Measurements from ENCODE around the gene TBC1D30.
A peak's percentile ranks its signal among the peaks of the same experiment; 100 is the strongest.
"Not testable (repeated sequence)": the region's sequence is repeated elsewhere in the genome, so short reads cannot be mapped to it uniquely, and the experiment has no call there.

The TBC1D30 gene, protein sequence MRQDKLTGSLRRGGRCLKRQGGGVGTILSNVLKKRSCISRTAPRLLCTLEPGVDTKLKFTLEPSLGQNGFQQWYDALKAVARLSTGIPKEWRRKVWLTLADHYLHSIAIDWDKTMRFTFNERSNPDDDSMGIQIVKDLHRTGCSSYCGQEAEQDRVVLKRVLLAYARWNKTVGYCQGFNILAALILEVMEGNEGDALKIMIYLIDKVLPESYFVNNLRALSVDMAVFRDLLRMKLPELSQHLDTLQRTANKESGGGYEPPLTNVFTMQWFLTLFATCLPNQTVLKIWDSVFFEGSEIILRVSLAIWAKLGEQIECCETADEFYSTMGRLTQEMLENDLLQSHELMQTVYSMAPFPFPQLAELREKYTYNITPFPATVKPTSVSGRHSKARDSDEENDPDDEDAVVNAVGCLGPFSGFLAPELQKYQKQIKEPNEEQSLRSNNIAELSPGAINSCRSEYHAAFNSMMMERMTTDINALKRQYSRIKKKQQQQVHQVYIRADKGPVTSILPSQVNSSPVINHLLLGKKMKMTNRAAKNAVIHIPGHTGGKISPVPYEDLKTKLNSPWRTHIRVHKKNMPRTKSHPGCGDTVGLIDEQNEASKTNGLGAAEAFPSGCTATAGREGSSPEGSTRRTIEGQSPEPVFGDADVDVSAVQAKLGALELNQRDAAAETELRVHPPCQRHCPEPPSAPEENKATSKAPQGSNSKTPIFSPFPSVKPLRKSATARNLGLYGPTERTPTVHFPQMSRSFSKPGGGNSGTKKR

DNA sequence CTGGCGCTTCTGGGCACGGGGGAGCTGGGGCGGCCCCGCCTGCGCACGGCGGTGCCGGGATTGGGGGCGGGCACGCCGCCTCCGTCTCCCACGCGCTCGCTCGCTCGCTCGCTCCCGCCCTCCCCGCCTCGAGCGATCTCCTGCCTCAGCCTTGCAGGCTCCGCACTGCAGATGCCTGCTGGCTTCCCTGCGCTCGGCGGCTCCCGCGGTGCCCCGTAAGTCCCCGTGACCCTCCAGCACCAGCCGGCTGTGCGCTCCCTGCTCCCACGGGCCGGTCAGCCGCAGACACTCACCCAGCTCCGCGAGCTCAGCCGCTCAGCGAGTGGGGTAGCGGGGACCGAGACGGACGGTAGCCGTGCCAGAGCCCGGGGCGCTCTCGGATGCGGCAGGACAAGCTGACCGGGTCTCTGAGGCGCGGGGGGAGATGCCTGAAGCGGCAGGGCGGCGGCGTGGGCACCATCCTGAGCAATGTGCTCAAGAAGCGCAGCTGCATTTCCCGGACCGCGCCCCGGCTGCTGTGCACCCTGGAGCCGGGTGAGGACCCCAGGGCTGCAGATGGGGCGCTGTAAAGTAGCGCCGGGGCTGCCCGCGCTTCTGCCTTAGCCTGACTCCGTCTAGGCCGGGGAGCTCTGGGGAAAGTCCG lies at the start of gene TBC1D30:
Gene TBC1D30 (plus strand): TSS at position 148 of the 643 bp plus-strand sequence. CDS start 233 bp downstream, at position 381.
- in situ Hi-C loops (cut with MboI; ENCODE audit: low pct_unique_long_range_greater_than_20kb, low sequenced_read_pairs), result no loop called here

DNA sequence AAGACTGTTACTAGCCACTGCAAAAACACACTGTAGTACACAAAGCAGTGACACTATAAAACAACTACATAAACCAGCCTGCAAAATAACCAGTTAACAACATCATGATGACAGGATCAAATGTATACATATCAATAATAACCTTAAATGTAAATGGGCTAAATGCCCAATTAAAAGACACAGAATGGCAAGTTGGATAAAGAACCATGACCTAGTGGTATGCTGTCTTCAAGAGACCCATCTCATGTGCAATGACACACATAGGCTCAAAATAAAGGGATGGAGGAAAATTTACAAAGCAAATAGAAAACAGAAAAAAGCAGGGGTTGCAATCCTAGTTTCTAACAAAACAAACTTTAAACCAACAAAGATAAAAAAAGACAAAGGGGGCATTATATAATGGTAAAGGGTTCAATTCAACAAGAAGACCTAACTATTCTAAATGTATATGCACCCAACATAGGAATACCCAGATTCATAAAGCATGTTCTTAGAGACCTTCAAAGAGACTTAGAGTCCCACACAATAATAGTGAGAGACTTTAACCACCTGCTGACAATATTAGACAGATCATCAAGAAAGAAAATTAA lies 49.2 kb upstream of the TBC1D30 start:
- DNase-seq; in situ Hi-C loops (cut with MboI; ENCODE audit: low pct_unique_long_range_greater_than_20kb, low sequenced_read_pairs): not testable (repeated sequence)

More for the DNA sequence above, at the start of gene TBC1D30:
- DNase-seq, result peak; percentile 76

DNA sequence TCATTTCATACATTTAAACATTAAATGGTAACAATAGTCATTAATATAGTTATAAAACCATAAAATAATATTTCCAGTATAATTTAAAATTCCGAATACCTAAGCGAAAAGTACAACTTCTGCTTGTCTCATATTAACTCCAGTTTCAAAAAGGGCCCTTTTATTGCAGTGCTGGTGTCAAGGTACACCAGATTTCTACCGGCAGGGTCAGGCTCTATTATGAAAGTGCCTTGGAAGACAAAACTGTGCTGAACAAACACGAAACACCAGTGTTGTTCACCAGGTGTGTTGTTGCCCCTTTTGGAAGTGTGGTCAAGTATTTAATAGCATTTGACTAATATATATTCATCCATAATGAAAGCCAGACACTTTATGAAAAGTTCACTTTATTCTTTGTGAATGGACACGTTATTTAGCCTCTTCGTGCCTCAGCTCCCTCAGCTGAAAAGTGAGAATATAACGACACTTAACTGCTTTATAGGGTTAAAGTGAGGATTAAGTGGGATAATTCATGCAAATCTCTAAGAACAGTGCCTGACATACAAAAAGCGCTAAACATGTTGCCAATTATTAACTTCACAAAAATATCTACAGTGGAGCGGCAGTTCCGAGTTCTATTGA lies 45.0 kb upstream of the TBC1D30 start:
- in situ Hi-C loops (cut with MboI; ENCODE audit: low pct_unique_long_range_greater_than_20kb, low sequenced_read_pairs), result no loop called here

DNA sequence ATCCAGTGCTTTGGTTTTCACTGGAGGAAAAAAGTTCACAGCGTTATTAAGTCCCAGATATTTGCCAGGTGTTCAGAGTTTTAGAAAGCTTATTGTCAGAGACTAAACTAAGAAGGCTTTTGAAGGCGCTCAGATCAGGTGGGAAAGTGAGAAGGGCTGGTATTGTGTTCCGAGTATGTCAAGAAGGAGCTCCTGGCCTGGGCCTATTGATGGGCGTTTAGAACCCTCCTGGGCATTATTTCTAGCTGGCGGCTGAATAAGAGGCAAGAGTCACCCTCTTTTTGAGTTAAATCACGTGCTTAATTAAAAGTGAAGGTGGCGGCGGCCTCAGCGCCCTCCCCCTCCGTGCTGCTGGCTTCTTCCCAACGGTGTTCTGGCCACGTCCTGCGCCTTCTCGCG lies 44.3 kb upstream of the TBC1D30 start:
- DNase-seq, result peak; percentile 28
- in situ Hi-C loops (cut with MboI; ENCODE audit: low pct_unique_long_range_greater_than_20kb, low sequenced_read_pairs), result no loop called here

More for the DNA sequence above, 45.0 kb upstream of the TBC1D30 start:
- no peak for DNase-seq

DNA sequence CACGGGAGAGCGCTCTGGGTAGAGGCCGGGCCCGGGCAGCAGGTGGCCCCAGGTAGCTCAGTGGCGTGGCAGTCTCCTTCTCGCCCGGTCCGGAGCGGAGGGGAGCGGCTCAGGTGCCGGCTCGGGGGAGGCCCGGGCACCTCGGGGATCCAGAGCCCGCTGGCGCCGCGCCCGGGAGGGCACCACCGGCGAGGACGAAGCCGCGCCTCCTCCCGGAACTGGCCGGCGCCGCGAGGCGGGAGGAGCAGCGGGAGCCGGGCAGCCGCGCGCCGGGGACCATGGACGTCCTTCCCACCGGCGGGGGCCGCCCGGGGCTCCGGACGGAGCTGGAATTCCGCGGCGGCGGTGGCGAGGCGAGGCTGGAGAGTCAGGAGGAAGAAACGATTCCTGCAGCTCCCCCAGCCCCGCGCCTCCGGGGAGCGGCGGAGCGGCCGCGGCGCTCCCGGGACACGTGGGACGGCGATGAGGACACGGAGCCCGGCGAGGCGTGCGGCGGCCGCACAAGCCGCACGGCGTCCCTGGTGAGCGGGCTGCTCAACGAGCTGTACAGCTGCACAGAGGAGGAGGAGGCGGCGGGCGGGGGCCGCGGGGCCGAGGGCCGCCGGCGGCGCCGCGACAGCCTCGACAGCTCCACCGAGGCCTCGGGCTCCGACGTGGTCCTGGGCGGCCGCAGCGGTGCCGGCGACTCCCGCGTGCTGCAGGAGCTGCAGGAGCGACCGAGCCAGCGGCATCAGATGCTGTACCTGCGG lies 43.7 kb upstream of the TBC1D30 start:
- in situ Hi-C loops (cut with MboI; ENCODE audit: low pct_unique_long_range_greater_than_20kb, low sequenced_read_pairs), result no loop called here
- peak; percentile 41 for DNase-seq

DNA sequence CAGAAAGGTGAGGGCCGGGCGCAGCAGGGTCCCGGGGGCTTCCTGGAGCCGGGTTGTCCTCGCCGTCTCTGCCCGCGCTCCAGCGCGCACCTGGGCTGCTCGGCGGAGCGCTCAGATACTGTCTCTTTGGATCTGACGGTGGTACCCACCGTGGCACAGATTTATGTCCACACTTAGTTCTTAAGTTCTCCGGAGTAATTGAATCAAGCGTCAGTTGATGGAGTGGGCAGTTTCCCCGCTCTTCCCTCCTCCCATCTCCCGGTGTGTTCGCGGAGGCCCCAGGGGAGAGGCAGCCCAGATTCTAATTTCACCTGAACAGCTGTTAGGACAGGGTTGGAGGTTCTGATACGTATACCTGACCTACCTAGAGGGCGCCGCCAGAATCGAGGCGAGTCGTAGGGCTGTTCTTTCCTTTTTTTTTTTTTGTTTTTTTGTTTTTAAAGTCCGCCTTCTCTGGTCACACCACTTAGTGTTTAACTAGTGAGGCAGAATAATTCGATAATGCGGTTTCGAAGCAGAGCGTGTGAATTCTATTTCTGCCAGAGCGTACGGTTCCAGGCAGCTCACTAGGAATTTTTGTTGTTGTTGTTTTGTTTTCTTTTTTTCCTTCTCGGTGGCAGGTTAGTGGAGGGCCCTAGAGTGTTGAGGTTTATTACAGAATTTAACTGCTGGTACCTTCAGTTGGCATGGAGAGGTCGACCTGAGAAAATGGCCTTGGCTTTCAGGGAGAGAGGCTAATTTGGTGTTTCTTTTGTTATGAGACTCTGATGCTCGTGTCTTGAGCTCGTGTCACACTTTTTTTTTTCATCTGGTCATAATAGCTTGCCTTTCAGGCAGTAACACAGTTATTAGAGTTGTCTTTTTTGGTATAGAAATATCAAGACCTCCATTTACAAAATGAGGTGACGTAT lies 42.9 kb upstream of the TBC1D30 start:
- DNase-seq, result peak; percentile 45

DNA sequence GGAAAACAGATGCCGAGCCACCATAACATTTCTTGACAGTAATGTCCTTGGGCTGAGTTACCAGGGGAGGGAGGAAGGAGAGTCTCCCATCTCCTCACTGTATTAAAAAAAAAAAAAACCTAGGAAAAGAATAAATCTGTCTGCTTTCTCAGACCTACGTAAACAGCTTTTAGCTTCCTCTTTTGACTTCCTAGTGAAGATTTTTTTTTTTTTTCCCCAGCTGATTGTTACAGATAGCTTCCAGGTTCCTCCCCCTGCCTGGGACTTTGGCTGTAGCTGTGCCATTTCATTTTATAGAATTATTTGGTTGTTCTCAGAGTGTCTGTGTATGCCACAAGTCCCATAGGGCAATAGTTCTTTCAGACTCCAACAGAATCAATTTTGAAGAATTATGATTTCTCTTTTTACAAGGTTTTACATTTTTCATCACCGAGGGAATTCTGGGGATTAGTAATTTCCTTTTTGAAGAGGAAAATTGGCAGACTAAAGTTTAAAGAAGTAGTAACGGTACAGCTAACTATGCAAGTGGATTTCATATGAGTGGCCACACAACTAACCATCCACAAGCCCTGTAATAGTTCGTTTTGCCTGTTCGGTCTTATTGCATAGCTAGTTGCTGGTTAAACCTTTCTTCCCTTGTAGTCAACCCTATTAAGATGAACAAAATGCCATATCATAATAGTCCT lies 42.1 kb upstream of the TBC1D30 start:
- in situ Hi-C loops (cut with MboI; ENCODE audit: low pct_unique_long_range_greater_than_20kb, low sequenced_read_pairs), result no loop called here
- peak; percentile 84 for DNase-seq

More for the DNA sequence above, 42.9 kb upstream of the TBC1D30 start:
- in situ Hi-C loops (cut with MboI; ENCODE audit: low pct_unique_long_range_greater_than_20kb, low sequenced_read_pairs), result no loop called here

DNA sequence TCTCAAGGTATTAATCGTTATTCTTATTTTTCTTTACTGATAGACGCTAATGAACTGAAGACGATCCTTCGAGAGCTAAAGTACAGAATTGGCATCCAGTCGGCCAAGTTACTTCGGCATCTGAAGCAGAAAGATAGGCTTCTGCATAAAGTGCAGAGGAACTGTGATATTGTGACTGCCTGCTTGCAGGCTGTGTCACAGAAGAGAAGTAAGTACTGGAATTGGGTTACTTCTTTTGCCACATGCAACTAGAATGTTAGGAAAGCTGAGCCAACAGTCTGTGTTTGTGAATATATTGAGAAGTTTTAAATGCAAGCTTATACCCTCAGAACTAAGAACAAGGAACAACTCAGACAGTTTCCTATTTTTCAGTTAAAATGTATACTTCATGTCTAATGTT lies 38.6 kb upstream of the TBC1D30 start:
- in situ Hi-C loops (cut with MboI; ENCODE audit: low pct_unique_long_range_greater_than_20kb, low sequenced_read_pairs), result no loop called here

DNA sequence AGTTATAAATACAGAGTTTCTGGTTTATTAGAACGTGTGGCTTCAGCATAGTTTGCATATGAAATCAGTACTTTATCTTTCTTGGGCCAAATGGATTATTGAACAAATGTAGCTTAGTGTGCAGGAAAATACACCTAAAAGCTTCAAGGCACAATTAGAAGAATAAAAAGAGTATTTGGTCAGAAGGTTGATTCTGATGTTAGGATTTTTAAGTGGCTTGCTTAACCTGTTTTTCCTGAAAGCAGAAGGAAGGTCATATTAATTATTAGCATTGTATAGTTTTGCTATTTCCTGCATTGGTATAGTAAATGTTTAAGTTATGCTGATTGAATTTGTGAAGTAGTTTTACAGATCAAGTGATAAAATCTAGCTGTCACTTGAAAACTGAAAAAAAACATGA lies 34.3 kb upstream of the TBC1D30 start:
- no peak for DNase-seq
- in situ Hi-C loops (cut with MboI; ENCODE audit: low pct_unique_long_range_greater_than_20kb, low sequenced_read_pairs), result no loop called here

More for the DNA sequence above, 38.6 kb upstream of the TBC1D30 start:
- no peak for DNase-seq

DNA sequence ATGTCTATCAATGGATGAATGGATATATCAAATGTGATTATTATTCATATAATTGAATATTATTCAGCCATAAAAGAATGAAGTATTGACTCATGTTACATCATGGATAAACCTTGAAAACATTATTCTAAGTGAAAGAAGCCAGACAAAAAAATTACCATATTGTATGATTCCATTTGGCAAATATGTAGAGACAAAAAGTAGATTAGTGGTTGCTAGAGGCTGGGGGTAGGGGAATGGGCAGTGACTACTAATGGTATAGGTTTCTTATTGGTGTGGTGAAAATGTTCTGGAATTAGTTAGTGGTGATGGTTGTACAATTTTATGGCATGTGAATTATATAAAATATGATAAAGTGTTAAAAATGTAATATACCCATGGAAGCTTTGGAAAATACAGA lies 33.4 kb upstream of the TBC1D30 start:
- in situ Hi-C loops (cut with MboI; ENCODE audit: low pct_unique_long_range_greater_than_20kb, low sequenced_read_pairs), result no loop called here
- DNase-seq, result no peak

DNA sequence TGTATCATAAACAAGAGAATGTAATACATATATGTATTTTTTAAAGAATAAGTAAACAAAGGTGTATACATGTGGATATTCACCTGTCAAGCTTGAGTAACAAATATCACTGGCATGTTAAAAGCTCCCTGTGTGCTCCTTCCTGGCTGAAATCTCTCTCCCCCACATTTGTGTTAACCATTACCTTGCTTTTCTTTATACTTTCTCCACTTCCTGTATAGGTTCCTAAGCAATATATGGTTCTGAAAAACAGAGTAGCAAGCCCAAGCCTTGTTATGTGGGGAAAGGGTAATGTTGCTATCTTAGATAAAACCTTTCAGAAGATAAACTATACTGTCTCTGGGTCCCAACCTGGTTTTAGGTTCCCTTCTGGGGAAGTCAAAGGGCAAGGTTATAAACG lies 32.3 kb upstream of the TBC1D30 start:
- in situ Hi-C loops (cut with MboI; ENCODE audit: low pct_unique_long_range_greater_than_20kb, low sequenced_read_pairs), result no loop called here
- no peak for DNase-seq

DNA sequence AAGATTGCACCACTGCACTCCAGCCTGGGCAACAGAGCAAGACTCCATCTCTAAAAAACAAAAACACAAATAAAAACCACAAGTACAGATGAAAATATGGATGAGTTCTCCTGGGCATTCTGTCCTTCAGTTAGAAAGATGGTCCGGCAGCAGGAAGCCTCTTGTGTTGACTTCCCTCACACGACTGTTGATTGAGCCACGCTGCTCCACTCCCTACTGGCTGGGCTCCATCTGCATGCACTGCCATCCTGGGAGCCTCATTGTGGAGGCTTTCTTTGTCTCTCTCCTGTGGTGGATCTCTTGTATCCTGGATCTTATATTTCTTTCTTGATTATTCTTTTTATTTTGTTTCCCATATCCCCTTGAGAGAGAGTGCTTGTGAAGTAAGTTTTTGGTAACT lies 30.8 kb upstream of the TBC1D30 start:
- DNase-seq, result no peak
- in situ Hi-C loops (cut with MboI; ENCODE audit: low pct_unique_long_range_greater_than_20kb, low sequenced_read_pairs), result no loop called here

DNA sequence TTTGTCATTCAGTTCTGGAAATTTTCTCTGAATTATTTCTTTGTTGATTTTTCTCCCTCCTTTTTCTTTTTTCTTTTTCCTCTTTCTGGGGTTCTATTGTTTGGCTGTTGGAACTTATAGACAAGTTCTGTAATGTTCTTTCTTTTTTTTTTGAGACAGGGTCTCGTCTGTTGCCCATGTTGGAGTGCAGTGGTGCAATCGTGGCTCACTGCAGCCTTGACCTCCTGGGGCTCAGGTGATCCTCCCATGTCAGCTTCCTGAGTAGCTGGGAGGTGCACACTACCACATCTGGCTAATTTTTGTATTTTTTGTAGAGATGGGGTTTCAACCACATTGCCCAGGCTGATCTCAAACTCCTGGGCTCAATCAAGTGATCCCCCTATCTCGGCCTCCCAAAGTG lies 30.1 kb upstream of the TBC1D30 start:
- no peak for DNase-seq
- in situ Hi-C loops (cut with MboI; ENCODE audit: low pct_unique_long_range_greater_than_20kb, low sequenced_read_pairs), result no loop called here

DNA sequence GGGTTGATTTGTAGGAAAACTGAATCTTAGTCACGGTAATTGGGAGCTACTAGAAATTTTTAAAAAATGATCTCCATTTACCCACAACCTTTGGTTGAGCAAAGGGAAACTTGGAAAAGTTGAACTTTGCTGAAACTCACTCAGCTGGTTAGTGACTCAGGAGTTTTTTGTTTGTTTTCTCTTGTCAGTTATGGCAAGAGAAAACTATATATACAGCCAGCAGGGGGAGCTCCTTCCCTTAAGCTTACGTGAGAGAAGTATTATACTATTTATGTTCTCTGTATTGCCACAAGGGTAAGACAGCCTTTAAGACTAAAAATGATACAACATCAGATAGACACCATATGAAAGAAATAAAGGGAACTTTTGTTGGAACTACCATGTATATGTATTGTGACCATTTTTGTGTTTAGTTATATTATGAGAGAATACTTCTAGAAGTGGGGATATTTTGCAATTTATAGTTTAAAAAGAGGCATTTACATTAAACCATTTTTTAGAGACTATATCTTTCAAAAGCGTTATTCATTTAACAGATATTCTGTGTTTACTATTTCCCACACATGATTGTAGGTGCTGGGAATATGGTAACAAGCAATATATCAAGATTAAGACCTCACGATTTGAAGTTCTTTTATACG lies 28.1 kb upstream of the TBC1D30 start:
- peak; percentile 88 for DNase-seq
- in situ Hi-C loops (cut with MboI; ENCODE audit: low pct_unique_long_range_greater_than_20kb, low sequenced_read_pairs), result no loop called here

DNA sequence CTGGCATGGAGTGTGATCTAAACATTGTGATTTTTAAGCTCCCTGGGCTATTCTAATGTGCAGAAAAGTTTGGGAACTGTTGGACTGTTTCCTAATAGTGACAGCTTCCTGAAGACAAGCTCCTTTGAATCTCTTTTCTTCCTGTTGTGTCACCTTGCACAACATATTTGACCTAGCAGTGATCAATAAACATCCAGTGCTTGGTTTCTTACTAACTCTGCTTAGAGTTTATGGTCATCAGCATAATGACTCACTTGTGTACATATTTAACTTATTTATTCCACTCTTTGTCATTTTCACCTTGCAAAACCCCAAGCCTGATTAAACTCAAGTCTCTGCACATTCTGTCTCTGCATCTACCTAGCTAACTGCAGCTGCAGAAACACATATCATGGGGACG lies 27.3 kb upstream of the TBC1D30 start:
- no peak for DNase-seq
- in situ Hi-C loops (cut with MboI; ENCODE audit: low pct_unique_long_range_greater_than_20kb, low sequenced_read_pairs), result no loop called here

DNA sequence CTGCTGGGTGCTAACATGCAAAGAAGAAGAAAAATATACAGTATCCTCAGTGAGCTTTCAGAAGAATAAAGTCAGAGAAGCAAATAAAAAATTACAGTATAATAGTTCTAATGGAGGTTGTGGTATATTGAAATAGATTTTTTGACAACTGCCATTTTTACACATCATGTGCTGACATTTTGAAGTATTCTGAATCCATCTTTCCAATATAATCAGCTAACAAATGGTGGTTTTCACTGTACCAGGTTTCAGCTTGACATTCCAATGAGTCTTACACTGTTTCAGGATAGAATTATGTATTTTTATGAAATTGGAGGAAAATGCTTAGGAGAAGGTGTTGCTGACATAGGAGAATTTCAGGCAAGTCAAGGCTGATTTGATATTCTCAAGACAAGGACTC lies 26.3 kb upstream of the TBC1D30 start:
- no peak for DNase-seq
- in situ Hi-C loops (cut with MboI; ENCODE audit: low pct_unique_long_range_greater_than_20kb, low sequenced_read_pairs), result no loop called here

DNA sequence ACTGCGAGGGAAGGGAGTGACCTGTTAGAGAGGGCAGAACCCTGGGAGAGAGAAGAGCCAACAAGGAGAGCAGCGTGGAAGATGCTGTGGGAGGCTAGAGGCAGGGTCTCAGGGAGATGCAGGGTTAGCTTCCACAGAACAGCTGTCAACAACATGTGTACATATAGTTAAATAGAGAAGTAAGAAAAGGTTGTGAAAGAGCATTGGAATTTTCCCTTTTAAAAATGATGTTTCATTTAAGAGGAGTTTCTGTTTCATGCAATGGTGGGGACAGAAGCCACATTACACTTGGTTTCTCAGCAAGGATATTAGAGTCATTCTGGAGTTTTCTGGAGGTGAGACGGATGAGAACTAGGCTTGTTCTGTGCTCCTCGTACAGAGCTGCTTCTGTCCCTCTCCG lies 23.8 kb upstream of the TBC1D30 start:
- DNase-seq, result no peak
- in situ Hi-C loops (cut with MboI; ENCODE audit: low pct_unique_long_range_greater_than_20kb, low sequenced_read_pairs), result no loop called here
